Measurements from ENCODE around the gene SETD3. TPM values are rescaled to one million over a fixed set of nuclear protein-coding genes. Genes with fewer than 3 reads are reported as not detected.

Gene SETD3
- total RNA-seq, 2 experiments from 2014 or later = 52.6 to 54.5 TPM

DNA sequence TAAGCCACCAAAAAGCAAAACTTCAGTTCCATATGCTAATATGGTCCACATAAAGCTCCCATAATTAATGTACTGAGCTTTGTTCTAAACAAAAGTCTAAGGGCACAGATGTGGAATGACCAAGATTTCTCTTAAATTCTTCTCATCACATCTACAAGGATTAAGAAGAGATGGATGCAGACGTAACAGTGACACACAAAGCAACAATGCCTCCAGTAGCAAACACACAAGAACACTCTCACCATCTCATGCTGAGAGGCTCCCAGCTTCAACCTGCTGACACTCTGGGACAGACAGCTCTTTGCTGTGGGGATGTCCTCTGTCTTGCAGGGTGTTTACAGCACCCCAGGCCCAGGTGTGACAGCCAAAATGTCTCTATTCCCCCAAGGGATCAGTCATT, 48.2 kb downstream of the SETD3 start:
- peaks cover 7% of the 10 kb centered on the region for H3K9me3 Mint-ChIP-seq
- H3K27ac Mint-ChIP-seq = no peak overlapping the region
- H3K27me3 Mint-ChIP-seq = no peaks in the 10 kb centered on the region
- peaks cover 20% of the 10 kb centered on the region for H3K4me1 Mint-ChIP-seq
- DNase-seq = no peak
- H3K4me3 Mint-ChIP-seq = no peak overlapping the region
- H3K36me3 Mint-ChIP-seq = peaks cover 67% of the 10 kb centered on the region

DNA sequence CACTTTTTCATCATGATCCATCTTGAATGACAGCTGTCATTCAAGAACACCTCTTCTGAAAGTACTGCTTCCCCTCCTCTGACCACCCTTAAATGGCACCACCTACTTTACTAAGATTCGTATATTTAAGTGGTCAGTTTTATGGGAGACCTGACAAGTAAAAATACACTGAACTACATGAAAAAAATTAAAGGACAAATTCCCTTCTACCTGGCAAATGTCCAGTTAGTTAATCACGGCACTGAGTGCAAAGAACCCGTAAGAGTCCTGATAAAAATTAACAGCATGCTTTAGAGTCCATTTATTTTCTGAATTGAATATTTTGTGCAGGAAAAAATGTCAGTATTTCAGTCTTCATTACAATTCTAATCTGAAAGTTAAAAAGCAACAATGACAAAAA, 48.7 kb downstream of the SETD3 start:
- H3K4me1 Mint-ChIP-seq = peaks cover 15% of the 10 kb centered on the region
- H3K27me3 Mint-ChIP-seq = no peaks in the 10 kb centered on the region
- H3K4me3 Mint-ChIP-seq = no peak overlapping the region
- H3K27ac Mint-ChIP-seq = no peak overlapping the region
- DNase-seq = no peak
- H3K36me3 Mint-ChIP-seq = peaks cover 63% of the 10 kb centered on the region
- H3K9me3 Mint-ChIP-seq = peaks cover 7% of the 10 kb centered on the region

DNA sequence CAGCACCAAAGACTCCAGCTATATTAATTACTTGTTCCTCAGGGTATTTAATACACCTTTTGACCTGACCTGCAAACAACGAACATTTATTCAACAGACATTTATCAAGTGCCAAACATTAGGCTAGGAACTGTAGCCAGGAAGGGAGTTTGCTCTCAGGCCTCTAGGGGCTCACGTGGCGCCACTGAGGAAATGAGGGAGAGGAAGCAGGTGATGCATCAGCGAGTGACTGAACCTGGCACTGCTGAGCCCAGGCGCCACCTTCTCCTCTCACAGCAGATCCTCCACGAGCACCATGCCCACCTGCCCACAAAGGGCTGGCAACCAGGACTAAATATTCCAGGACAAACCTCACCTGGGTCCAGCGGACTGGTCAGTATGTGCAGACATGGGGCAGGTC, 50.2 kb downstream of the SETD3 start:
- Mint-ChIP-seq H3K9me3 (peaks cover 7% of the 10 kb centered on the region), H3K27ac (no peak overlapping the region), H3K4me3 (no peak overlapping the region), H3K4me1 (peaks cover 9% of the 10 kb centered on the region), H3K36me3 (peaks cover 58% of the 10 kb centered on the region), H3K27me3 (no peaks in the 10 kb centered on the region)
- peak; percentile 12 for DNase-seq

DNA sequence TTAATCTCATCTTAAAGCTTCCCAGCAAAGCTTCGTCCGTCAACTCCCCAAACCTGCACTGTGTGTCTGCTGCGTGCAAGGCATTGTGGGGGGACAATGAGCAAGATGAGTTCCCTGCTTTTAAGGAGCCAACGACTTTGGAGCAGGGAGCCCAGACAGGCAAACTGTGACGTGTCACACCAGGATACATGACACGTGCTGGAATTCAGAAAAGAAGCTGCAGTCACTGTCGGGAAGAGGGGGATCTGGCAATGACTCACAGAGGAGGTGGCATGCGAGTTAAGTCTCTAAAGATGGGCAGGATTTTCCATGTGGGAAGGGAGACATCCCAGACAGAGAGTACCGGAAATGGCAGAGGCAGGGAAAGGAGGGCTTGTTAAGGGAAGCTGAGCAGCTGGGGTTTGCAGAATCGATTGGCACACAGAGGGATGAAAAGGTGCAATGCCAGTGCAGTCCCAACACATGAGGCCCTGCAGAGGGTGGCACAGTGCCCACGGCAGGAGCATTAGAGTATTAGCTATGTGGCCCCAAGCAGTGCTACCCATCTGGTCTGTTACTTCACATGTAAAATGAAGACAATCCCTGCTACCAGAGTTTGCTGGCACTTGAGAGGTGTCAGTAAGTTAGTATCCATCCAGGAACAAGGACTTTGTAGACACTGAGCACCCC, 52.9 kb downstream of the SETD3 start:
- no peak overlapping the region for H3K4me3 Mint-ChIP-seq
- peaks cover 46% of the 10 kb centered on the region for H3K36me3 Mint-ChIP-seq
- H3K9me3 Mint-ChIP-seq = peaks cover 7% of the 10 kb centered on the region
- DNase-seq = no peak
- H3K27ac Mint-ChIP-seq = no peak overlapping the region
- H3K27me3 Mint-ChIP-seq = no peaks in the 10 kb centered on the region
- peaks cover 12% of the 10 kb centered on the region for H3K4me1 Mint-ChIP-seq

DNA sequence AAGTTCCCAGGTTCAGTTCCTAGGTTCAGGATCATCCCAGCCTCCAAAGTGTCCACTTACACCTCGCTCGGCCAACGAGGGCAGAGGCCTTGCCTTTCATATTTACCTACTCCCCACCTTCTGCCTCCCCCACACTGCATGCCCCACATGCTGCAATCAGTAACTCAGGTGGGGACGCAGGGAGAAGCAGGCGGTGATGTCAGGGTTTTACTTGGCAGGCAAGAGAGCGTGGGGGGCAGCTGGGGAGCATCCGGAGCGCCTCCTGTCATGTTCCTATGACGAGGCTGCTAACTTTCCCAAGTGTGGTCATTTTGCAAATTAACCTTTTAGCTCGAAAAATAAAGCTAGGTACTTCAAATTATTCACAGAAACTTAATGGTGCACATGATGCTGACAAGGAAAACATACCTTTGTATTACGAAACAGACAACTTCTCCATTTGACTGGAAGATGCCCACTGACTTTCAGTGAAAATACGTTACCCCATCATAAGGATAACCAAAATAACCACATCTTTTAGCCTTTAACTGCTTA, 53.8 kb downstream of the SETD3 start:
- no peak overlapping the region for H3K27ac Mint-ChIP-seq
- no peak for DNase-seq
- peaks cover 18% of the 10 kb centered on the region for H3K4me1 Mint-ChIP-seq
- no peaks in the 10 kb centered on the region for H3K27me3 Mint-ChIP-seq
- no peak overlapping the region for H3K4me3 Mint-ChIP-seq
- H3K9me3 Mint-ChIP-seq = peaks cover 7% of the 10 kb centered on the region
- H3K36me3 Mint-ChIP-seq = peaks cover 44% of the 10 kb centered on the region

DNA sequence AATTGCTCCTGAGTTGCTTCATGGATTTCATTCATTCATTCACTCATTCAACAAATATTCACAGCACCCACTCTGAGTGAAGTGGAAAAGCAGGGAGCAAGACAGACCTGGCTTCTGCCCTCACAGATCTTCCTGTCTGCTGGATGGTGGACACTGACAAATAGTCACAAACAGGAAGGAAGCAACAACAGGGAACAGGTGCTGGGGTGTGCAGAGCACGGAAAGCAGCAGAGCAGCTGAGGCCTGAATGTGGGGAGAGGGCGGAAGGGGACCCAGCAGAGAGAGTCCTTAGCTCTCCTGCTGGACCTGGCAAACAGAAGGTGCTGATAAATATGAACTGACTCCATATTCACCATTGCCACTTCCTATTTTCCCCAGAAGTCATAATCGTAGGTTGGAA, 54.4 kb downstream of the SETD3 start:
- H3K36me3 Mint-ChIP-seq = peaks cover 38% of the 10 kb centered on the region
- no peak overlapping the region for H3K27ac Mint-ChIP-seq
- no peaks in the 10 kb centered on the region for H3K27me3 Mint-ChIP-seq

DNA sequence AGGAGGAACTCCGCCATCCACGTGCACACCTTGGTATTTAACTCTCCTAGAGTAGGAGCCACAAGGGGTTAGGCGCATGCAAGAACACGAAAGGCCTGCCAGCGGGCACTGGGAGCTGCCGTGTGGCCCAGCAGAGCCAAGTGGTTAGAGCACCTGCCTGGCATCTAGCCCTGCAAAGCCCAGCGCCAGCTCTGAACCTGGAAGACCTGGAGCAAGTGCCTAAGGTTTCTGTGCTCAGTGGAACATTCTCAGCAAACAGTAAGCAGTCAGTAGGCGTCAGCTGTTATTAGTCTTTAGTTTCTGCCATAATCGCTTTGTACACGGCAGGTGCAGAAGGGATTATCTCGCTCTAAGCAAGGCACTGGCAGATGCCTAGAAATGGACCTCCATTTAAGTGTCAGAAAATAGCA, 55.4 kb downstream of the SETD3 start:
- H3K27me3 Mint-ChIP-seq = no peaks in the 10 kb centered on the region
- H3K4me3 Mint-ChIP-seq = no peak overlapping the region
- no peak for DNase-seq
- no peak overlapping the region for H3K27ac Mint-ChIP-seq
- peaks cover 17% of the 10 kb centered on the region for H3K4me1 Mint-ChIP-seq
- peaks cover 32% of the 10 kb centered on the region for H3K36me3 Mint-ChIP-seq
- H3K9me3 Mint-ChIP-seq = peaks cover 7% of the 10 kb centered on the region

More for the DNA sequence above, 54.4 kb downstream of the SETD3 start:
- Mint-ChIP-seq H3K4me1 (peaks cover 19% of the 10 kb centered on the region), H3K9me3 (peaks cover 7% of the 10 kb centered on the region), H3K4me3 (no peak overlapping the region)
- DNase-seq = no peak

DNA sequence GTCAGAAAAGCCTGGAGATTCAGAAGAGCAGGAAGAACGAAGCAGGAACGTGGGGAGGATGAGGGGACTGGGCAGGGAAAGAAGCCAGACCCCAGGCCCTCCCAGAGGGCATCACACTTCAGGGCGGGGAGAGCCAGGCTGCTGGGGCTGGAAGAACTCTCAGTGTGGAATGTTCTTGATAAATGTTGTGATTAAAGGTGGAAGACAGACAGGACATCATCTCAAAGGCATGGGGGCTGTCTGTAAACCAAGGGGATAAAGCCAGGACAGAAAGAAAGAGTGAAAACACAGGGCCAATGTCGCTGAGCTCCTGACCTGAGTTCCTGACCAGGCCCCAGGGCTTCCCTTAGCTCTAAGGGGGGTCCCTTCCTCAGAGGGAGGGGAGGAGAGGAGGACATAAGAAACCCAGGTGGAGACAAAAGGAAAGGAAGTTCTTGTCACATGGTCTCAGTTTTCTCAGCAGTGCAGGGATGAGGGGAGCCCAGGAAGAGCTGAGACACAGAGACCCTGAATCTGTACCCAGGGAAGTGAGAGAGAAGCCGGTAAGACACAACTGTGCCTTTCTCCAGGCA, 56.3 kb downstream of the SETD3 start:
- peaks cover 18% of the 10 kb centered on the region for H3K4me1 Mint-ChIP-seq
- peaks cover 7% of the 10 kb centered on the region for H3K9me3 Mint-ChIP-seq
- DNase-seq = no peak
- H3K4me3 Mint-ChIP-seq = no peak overlapping the region
- peak overlapping the region; percentile 19 for H3K27ac Mint-ChIP-seq
- no peaks in the 10 kb centered on the region for H3K27me3 Mint-ChIP-seq
- H3K36me3 Mint-ChIP-seq = peaks cover 25% of the 10 kb centered on the region

DNA sequence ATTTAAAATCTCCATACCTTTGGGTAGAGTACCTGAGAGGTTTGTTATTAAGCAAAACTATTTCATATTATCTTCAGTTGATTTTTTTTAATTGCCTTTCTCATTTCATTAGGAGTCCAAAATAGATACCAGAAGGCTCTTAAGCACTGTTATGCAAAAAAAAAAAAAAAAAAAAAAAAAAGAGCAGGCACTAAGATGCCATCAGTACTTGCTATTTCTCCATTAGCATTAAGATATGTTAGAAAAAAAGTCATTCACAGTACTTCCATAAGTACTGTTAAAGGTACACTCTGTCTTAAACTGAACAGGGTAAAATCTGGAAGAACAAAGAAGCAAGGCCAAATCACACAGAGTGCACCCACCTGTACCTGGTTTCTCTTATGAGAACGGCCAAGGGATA, 57.2 kb downstream of the SETD3 start:
- Mint-ChIP-seq H3K27ac (no peak overlapping the region), H3K36me3 (peaks cover 15% of the 10 kb centered on the region), H3K4me3 (no peak overlapping the region), H3K27me3 (no peaks in the 10 kb centered on the region), H3K9me3 (peaks cover under 1% of the 10 kb centered on the region), H3K4me1 (peaks cover 20% of the 10 kb centered on the region)
- DNase-seq = no peak

DNA sequence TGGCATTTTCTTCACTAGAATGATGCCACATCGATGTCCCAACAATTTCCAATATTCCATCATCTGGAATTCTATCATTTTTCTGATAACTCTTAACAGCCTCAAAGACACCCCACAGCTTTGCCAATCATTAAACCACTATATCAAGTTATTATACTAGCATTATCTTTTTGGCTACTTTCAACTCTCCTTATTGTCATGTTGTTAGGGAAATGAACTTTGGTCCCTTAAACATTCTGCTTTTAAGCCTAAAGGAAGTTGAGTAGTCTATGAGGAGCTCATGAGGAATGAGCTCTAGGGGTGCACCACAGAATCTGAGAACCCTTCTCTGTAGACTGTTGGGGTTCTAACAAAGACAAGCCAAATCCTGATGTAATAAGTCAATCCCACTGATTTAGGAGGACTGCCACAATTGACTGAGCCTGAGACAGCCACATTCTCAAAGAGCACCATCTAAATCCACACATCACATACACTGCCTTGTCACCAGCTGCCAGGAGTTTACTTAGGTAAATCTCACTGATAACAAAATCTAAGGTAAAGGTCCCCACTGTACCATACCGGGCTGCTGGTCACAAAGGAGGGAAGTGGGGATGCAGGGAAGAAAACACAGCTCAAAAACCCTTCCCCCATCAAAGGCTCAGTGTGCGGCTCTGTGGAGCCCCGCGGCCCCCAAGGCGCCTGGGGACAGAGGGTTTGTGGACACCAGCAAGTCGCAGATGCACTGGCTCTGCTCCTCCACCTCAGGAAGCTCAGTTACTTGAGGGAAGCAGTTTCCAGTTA, 58.2 kb downstream of the SETD3 start:
- peaks cover 5% of the 10 kb centered on the region for H3K36me3 Mint-ChIP-seq
- no peaks in the 10 kb centered on the region for H3K27me3 Mint-ChIP-seq
- no peak overlapping the region for H3K27ac Mint-ChIP-seq
- H3K9me3 Mint-ChIP-seq = no peaks in the 10 kb centered on the region
- peaks cover 21% of the 10 kb centered on the region for H3K4me1 Mint-ChIP-seq
- H3K4me3 Mint-ChIP-seq = no peak overlapping the region
- no peak for DNase-seq

DNA sequence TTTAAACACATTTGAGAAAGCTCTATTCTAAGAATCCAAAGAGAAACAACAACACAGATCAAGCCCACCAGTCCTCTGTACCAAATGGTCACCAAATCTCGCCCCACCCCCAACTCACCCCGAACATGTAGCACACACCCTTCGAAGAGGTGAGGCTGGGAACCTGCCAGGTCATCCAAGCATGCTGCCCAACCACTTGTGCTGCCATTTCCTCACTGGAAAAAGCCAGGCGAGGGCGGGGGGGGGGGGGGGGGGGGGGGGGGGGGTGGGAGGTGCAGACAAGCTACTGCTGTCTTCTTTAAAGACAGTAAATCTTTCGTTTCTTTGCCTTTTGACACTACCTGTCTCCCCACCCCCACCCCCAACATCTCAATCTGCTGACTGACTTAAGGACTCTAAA, 59.9 kb downstream of the SETD3 start:
- Mint-ChIP-seq H3K27me3 (no peaks in the 10 kb centered on the region), H3K4me3 (no peak overlapping the region), H3K27ac (no peak overlapping the region), H3K36me3 (peaks cover 3% of the 10 kb centered on the region), H3K4me1 (peaks cover 19% of the 10 kb centered on the region), H3K9me3 (no peaks in the 10 kb centered on the region)
- DNase-seq = no peak

DNA sequence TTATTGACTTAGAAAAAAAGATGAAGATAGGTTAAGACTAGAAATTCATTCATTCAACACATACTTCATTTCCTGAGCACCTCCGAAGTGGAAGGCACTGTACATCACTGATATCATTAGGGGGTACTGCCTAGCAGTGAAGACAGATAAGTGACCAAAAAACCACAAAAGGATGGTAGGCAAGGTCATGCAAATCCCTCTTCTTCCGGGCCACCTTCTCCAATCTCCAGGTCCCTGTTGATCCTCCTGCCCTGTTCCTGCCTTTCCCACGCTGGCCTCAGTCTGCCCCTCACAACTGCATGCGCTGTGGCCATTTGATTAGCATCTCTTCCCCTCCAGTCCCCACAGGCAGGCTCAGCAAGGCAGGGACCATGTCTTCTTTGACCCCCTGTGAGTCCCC, 60.8 kb downstream of the SETD3 start:
- Mint-ChIP-seq H3K27ac (no peak overlapping the region), H3K9me3 (no peaks in the 10 kb centered on the region), H3K4me3 (no peak overlapping the region), H3K27me3 (no peaks in the 10 kb centered on the region), H3K36me3 (peaks cover 3% of the 10 kb centered on the region), H3K4me1 (peaks cover 23% of the 10 kb centered on the region)
- no peak for DNase-seq

DNA sequence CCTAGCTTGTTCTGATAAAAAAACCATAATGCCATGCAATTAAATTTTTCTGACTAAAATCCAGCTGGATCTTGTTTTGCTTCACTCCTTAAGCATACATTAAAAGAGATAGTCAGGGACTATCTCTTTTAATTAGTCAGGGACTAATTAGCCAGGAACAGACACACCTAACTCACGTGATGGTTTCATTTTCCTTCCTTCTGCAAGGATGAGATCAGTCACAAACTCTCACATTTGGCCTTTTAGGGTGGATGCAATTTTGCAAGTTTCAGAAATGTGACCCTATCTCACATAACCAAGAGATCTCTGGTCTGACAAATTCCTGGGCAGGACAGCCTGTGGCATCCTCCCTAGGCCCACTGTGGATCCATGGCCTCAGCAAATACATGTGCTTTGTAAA, 62.4 kb downstream of the SETD3 start:
- H3K36me3 Mint-ChIP-seq = peaks cover 6% of the 10 kb centered on the region
- H3K9me3 Mint-ChIP-seq = no peaks in the 10 kb centered on the region
- H3K27me3 Mint-ChIP-seq = no peaks in the 10 kb centered on the region
- H3K27ac Mint-ChIP-seq = peak overlapping the region; percentile 14
- H3K4me1 Mint-ChIP-seq = peaks cover 21% of the 10 kb centered on the region
- no peak overlapping the region for H3K4me3 Mint-ChIP-seq
- no peak for DNase-seq

DNA sequence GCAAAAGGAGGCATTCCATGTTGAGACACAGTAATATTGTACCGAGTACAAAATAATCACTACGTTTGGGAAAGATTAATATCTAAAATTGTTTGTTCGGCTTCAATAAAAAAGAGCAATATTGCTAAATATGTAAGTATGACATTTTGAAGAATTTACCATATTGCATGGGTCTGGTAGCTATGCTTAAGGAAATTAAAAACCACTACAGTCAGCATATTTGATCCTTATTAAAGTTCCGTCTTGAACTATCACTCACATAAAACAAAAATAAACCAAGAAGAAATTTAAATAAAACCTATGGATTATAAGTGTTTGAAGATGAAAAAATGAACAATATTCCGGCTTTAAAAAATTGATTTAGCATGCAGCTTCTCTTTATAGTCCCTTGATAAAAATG, 63.8 kb downstream of the SETD3 start:
- Mint-ChIP-seq H3K36me3 (peaks cover 6% of the 10 kb centered on the region), H3K4me3 (no peak overlapping the region), H3K27ac (no peak overlapping the region), H3K4me1 (peaks cover 29% of the 10 kb centered on the region), H3K27me3 (no peaks in the 10 kb centered on the region), H3K9me3 (no peaks in the 10 kb centered on the region)
- no peak for DNase-seq

DNA sequence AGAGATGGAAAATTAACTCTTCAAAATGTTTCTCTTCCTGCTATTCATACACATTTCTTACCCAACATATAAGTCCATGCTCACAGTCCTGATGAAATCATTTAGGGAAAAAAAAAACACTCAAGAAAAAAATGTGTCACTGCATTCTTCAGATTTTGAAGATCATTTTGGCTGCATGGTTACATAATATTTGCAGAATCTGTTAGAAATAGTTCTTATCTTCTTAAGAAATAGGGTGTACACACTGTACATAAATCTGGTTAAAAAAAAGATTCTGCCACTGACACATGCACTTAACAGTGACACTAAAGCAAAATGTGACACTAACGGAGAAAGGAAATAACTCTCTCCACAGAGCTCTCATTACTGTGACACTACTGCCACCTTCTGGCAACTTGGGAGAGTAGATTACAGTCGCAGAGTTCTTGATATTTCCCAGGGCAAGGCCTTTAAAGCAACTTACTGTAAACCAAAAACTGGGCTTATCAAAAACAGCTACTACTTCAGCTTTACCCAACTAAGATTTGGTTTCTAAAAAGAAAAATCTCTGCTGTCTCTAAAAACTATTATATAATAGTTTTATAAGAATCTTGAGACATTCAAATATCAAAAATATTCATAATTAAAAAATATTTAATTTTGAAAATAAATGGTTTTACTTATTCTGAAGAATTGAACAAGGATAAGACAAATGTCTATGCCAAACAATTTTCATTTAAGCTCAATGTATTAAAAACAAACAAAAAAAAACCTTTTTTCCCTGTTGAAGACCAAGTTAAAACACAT, 65.0 kb downstream of the SETD3 start:
- peak; percentile 51 for DNase-seq
- H3K4me3 Mint-ChIP-seq = no peak overlapping the region
- H3K27me3 Mint-ChIP-seq = no peaks in the 10 kb centered on the region
- no peaks in the 10 kb centered on the region for H3K9me3 Mint-ChIP-seq
- peaks cover 29% of the 10 kb centered on the region for H3K4me1 Mint-ChIP-seq
- H3K36me3 Mint-ChIP-seq = peaks cover 6% of the 10 kb centered on the region
- no peak overlapping the region for H3K27ac Mint-ChIP-seq
